Measurements from ENCODE around the gene CDH19. TPM values are rescaled to one million over a fixed set of nuclear protein-coding genes. Genes with fewer than 3 reads are reported as not detected.

Gene CDH19
- total RNA-seq, 4 donors from 2014 or later, result 0.56 to 18.6 (median 2.9) TPM

DNA sequence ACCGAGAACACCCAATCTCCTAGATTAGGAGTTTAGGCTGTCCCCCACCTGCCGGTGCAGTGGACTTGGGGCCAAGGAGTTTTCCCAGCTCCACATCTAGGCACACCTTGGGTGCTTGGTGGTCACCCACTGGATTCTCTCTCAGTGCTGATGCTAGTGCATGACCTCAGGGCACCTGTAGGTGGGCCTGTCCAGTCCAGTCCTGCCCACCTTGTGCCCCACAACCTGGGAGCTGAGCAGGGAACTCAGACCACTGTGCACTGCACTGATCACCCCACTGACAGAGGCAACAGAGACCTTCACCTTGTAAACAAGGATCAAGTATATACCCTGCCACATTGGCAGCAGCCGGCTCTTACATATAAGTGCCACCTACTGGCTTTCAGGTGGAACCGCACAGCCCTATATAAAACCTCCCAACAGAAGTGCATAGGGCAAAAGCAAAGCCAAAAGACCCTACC, 12.7 kb upstream of the CDH19 start:
- no peak for ATAC-seq (ENCODE audit: low FRiP score)
- TF ChIP-seq CTCF (IDR thresholded peaks at IDR 0.05), result no peak
- DNase-seq (ENCODE audit: low spot score), result no peak

GRCh38 chr18:66615176-66615575, 11.3 kb upstream of the CDH19 start:
- TF ChIP-seq CTCF (IDR thresholded peaks at IDR 0.05), result no peak
- DNase-seq (ENCODE audit: low spot score), result no peak
- no peak for ATAC-seq (ENCODE audit: low FRiP score)

DNA sequence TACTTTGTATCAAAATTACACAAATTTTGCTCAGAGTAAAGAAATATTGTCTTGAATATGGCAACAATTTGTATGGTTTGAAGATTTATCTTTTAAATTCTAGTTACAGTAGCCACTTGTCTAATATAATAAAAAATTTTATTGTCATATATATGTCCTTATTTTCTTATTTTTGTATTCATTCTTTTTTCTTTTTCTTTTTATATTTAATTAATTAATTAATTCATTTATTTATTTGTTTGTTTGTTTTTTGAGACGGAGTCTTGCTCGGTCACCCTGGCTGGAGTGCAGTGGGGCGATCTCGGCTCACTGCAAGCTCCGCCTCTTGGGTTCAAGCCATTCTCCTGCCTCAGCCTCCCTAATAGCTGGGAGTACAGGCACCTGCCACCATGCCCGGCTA, 3.7 kb upstream of the CDH19 start:
- ATAC-seq (ENCODE audit: low FRiP score) (no peak), DNase-seq (ENCODE audit: low spot score) (no peak)
- no peak for TF ChIP-seq CTCF (IDR thresholded peaks at IDR 0.05)

DNA sequence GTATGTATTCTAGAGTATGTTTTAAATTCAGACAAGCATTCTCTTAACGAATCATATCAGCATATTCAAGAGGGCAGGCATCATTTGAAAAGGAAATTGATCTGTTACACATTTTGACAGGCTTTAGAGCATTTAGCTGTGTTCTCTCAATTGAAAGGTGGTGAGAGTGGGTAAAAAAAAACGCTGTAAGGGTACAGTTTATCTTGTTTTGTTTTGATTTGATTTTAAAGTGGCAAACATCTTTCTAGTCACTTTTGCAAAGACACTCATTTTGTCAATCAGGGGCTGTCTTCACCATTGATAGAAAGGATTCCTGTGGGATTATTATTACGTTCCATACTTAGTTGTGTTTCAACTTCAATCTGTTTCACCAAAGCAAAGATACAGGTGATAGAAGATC, 2.2 kb downstream of the CDH19 start:
- ATAC-seq (ENCODE audit: low FRiP score), result no peak
- no peak for DNase-seq (ENCODE audit: low spot score)
- TF ChIP-seq CTCF (IDR thresholded peaks at IDR 0.05), result no peak

- no peak for TF ChIP-seq CTCF (IDR thresholded peaks at IDR 0.05)
- DNase-seq (ENCODE audit: low spot score), result no peak
- ATAC-seq (ENCODE audit: low FRiP score), result no peak
Measured at GRCh38 chr18:66599190-66599589, 4.7 kb downstream of the CDH19 start.

DNA sequence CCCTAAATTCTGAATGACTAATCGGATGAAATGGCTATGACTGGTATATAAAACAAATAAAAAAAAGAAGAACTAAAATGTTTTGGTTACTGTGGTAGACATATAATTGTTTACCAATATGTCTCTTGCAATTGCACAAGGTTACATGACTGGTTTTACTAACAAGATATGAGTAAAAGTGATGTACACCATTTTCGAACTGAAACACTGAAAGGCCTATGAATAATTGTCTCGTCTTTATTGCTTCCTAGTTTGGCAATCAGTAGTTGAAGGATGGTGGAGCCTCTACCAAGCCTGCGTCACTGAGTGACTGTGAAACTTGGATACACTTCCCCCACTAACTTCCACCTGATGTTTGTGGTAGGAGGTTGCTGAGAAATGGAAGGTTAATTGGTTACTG, 16.5 kb downstream of the CDH19 start:
- DNase-seq (ENCODE audit: low spot score), result no peak
- no peak for TF ChIP-seq CTCF (IDR thresholded peaks at IDR 0.05)
- ATAC-seq (ENCODE audit: low FRiP score), result no peak

- TF ChIP-seq CTCF (IDR thresholded peaks at IDR 0.05), result no peak
- DNase-seq (ENCODE audit: low spot score), result no peak
- ATAC-seq (ENCODE audit: low FRiP score), result no peak
Measured at GRCh38 chr18:66582211-66582610, 21.7 kb downstream of the CDH19 start.

Measured in omental fat pad (tissue), 4 donors.